MCF 10A (cell line): ENCODE results near the gene ELOB. TPM values are rescaled to one million over a fixed set of nuclear protein-coding genes. Genes with fewer than 3 reads are reported as not detected.

Source experiments
- BruUV-seq: library from RNA; stranded (reverse); fragments of 400-500 nt; replicated peaks from 2 replicates; lab custom pipeline; 2021; lab: Mats Ljungman, UMichigan
- CTCF ChIA-PET: fragments of 300-600 bp; sonication (Branson Sonifier 250); formaldehyde crosslinking; extraction: SDS; loops from one replicate; lab custom pipeline; 2021; ENCODE audit warnings: antibody characterized with exemption, inconsistent platforms; lab: Yijun Ruan, JAX
- POLR2A ChIA-PET: fragments of 300-600, 350-650 bp; sonication (Branson Sonifier 250); formaldehyde crosslinking; extraction: SDS; loops from one replicate; lab custom pipeline; 2020; ENCODE audit warnings: antibody characterized with exemption, inconsistent platforms; lab: Yijun Ruan, JAX
- DNase-seq: peaks from one replicate; pipeline ENCODE4 v3.0.0-alpha.2; 2018; ENCODE audit not compliant: unreplicated experiment
- H3K27ac Mint-ChIP-seq: one replicate; pipeline ENCODE4 v1.8.0; 2022; ENCODE audit warnings: mild to moderate bottlenecking, low read depth, mixed read lengths; ENCODE audit not compliant: unreplicated experiment
- H3K27me3 Mint-ChIP-seq: one replicate; pipeline ENCODE4 v1.8.0; 2022; ENCODE audit warnings: mixed read lengths; ENCODE audit not compliant: insufficient read depth, unreplicated experiment
- H3K36me3 Mint-ChIP-seq: one replicate; pipeline ENCODE4 v1.8.0; 2022; ENCODE audit warnings: mild to moderate bottlenecking, moderate library complexity, mixed read lengths; ENCODE audit not compliant: insufficient read depth, unreplicated experiment
- H3K4me1 Mint-ChIP-seq: one replicate; pipeline ENCODE4 v1.8.0; 2022; ENCODE audit warnings: mixed read lengths; ENCODE audit not compliant: insufficient read depth, unreplicated experiment
- H3K4me3 Mint-ChIP-seq: one replicate; pipeline ENCODE4 v1.8.0; 2022; ENCODE audit warnings: mild to moderate bottlenecking, moderate library complexity, mixed read lengths; ENCODE audit not compliant: unreplicated experiment
- H3K9me3 Mint-ChIP-seq: one replicate; pipeline ENCODE4 v1.8.0; 2022; ENCODE audit warnings: mixed read lengths; ENCODE audit not compliant: unreplicated experiment
- CTCF ChIP-seq: fragments of 200-600 bp; IDR thresholded peaks from one replicate; pipeline ENCODE4 v1.8.0; 2022; ENCODE audit warnings: antibody characterized with exemption, mild to moderate bottlenecking; ENCODE audit not compliant: unreplicated experiment
- intact Hi-C: fragments of 100-400 bp; cut with micrococcal nuclease; formaldehyde crosslinking; loops from 2 replicates; pipeline ENCODE4 v1.14.1; 2022
- total RNA-seq: library from RNA; stranded (reverse); gene quantifications from 2 replicates; pipeline ENCODE4 v1.2.3, GENCODE V29; 2022

Gene ELOB
- total RNA-seq, 1 experiment from 2014 or later, result 438 TPM

GRCh38 chr16:2815299-2815771, 38.3 kb upstream of the ELOB start:
- peaks cover 3% of the 10 kb centered on the region for H3K27me3 Mint-ChIP-seq
- no peak overlapping the region for H3K27ac Mint-ChIP-seq
- no peaks in the 10 kb centered on the region for H3K4me1 Mint-ChIP-seq
- DNase-seq, result no peak
- BruUV-seq, result no TSS peak
- peaks cover 5% of the 10 kb centered on the region for H3K36me3 Mint-ChIP-seq
- no peak for TF ChIP-seq CTCF
- ChIA-PET POLR2A (no interaction called here), CTCF (interaction anchor here (0.6 kb wide), 1 partner anchor 1663 kb away, joined by 3 read pairs; no protein-coding TSS in a partner anchor)
- intact Hi-C loops, result no loop called here
- no peak overlapping the region for H3K4me3 Mint-ChIP-seq
- no peaks in the 10 kb centered on the region for H3K9me3 Mint-ChIP-seq

GRCh38 chr16:2814551-2815298, 37.6 kb upstream of the ELOB start:
- TF ChIP-seq CTCF, result no peak
- no TSS peak for BruUV-seq

GRCh38 chr16:2813771-2814221, 36.7 kb upstream of the ELOB start:
- H3K27me3 Mint-ChIP-seq, result peaks cover 16% of the 10 kb centered on the region
- intact Hi-C loops, result no loop called here
- no peak overlapping the region for H3K4me3 Mint-ChIP-seq
- ChIA-PET POLR2A (no interaction called here), CTCF (no interaction called here)
- no peaks in the 10 kb centered on the region for H3K4me1 Mint-ChIP-seq
- TF ChIP-seq CTCF, result no peak
- no peaks in the 10 kb centered on the region for H3K9me3 Mint-ChIP-seq
- BruUV-seq, result no TSS peak
- no peak for DNase-seq
- H3K36me3 Mint-ChIP-seq, result peaks cover 5% of the 10 kb centered on the region
- no peak overlapping the region for H3K27ac Mint-ChIP-seq

More at GRCh38 chr16:2814551-2815298, 37.6 kb upstream of the ELOB start:
- Mint-ChIP-seq H3K36me3 (peaks cover 5% of the 10 kb centered on the region), H3K27me3 (peaks cover 9% of the 10 kb centered on the region), H3K27ac (no peak overlapping the region), H3K4me1 (no peaks in the 10 kb centered on the region), H3K4me3 (no peak overlapping the region), H3K9me3 (no peaks in the 10 kb centered on the region)
- intact Hi-C loops, result no loop called here
- DNase-seq, result no peak
- ChIA-PET CTCF (no interaction called here), POLR2A (no interaction called here)

- Mint-ChIP-seq H3K4me1 (no peaks in the 10 kb centered on the region), H3K36me3 (peaks cover 5% of the 10 kb centered on the region), H3K9me3 (no peaks in the 10 kb centered on the region), H3K27me3 (peaks cover 28% of the 10 kb centered on the region), H3K27ac (no peak overlapping the region), H3K4me3 (no peak overlapping the region)
- no peak for TF ChIP-seq CTCF
- intact Hi-C loops, result no loop called here
- ChIA-PET CTCF (interaction anchor here (1.6 to 2.1 kb wide), 2 partner anchors 12 to 56 kb away, joined by 4 to 7 read pairs; no protein-coding TSS in a partner anchor), POLR2A (interaction anchor here (0.6 to 1.1 kb wide), 3 partner anchors 9 to 71 kb away, joined by 3 to 4 read pairs (median 3); partner anchors contain the start of gene FLYWCH2)
- no peak for DNase-seq
- BruUV-seq, result no TSS peak
Observed at GRCh38 chr16:2811703-2812471, 34.8 kb upstream of the ELOB start.
